Measurements from ENCODE around the gene YARS1. TPM values are rescaled to one million over a fixed set of nuclear protein-coding genes. Genes with fewer than 3 reads are reported as not detected.

Gene YARS1
- total and polyA plus RNA-seq, 2 of the 13 experiments (the other 11 are each of a cell fraction or from before 2014, with no cell fraction given) = 50.1 to 113 TPM

- no peak for TF ChIP-seq SIX1 (CRISPR knock-in tag; IDR thresholded peaks at IDR 0.05; ENCODE audit: borderline replicate concordance)
- 0 out of 2 replicates have a peak, but pooled peaks have one; percentile 6 for TF ChIP-seq ZNF629 (CRISPR knock-in tag; conservative IDR thresholded peaks at IDR 0.05)
- TF ChIP-seq FOXJ3 (CRISPR knock-in tag; IDR thresholded peaks at IDR 0.05; ENCODE audit: borderline replicate concordance) = no peak
- TF ChIP-seq TAF1 (CRISPR knock-in tag; IDR thresholded peaks at IDR 0.05) = no peak
- TF ChIP-seq ZNF563 (CRISPR knock-in tag; IDR thresholded peaks at IDR 0.05) = peak; percentile 13; the same call in 1 of the 2 replicates
- TF ChIP-seq, protein P1, sequence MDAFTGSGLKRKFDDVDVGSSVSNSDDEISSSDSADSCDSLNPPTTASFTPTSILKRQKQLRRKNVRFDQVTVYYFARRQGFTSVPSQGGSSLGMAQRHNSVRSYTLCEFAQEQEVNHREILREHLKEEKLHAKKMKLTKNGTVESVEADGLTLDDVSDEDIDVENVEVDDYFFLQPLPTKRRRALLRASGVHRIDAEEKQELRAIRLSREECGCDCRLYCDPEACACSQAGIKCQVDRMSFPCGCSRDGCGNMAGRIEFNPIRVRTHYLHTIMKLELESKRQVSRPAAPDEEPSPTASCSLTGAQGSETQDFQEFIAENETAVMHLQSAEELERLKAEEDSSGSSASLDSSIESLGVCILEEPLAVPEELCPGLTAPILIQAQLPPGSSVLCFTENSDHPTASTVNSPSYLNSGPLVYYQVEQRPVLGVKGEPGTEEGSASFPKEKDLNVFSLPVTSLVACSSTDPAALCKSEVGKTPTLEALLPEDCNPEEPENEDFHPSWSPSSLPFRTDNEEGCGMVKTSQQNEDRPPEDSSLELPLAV (CRISPR knock-in tag; conservative IDR thresholded peaks at IDR 0.05; ENCODE audit: low read depth) = no peak
- TF ChIP-seq GATAD2A (CRISPR knock-in tag; IDR thresholded peaks at IDR 0.05) = no peak
- TF ChIP-seq MAZ (IDR thresholded peaks at IDR 0.05; ENCODE audit: borderline replicate concordance, low read depth, low read length) = peak; percentile 52; the same call in 1 of the 2 replicates
- 0 out of 2 replicates have a peak, but pooled peaks have one; percentile 16 for TF ChIP-seq MAZ (CRISPR knock-in tag; IDR thresholded peaks at IDR 0.05; ENCODE audit: low read depth)
- TF ChIP-seq ZMYM2 (CRISPR knock-in tag; IDR thresholded peaks at IDR 0.05) = no peak
- TF ChIP-seq PATZ1 (CRISPR knock-in tag; IDR thresholded peaks at IDR 0.05) = peak; percentile 94
- no peak for TF ChIP-seq WIZ (CRISPR knock-in tag; IDR thresholded peaks at IDR 0.05)
- peak; percentile 39 for TF ChIP-seq ZEB1 (IDR thresholded peaks at IDR 0.05; ENCODE audit: insufficient replicate concordance, low read depth)
- TF ChIP-seq ZZZ3 (CRISPR knock-in tag; IDR thresholded peaks at IDR 0.05; ENCODE audit: borderline replicate concordance) = no peak
- no peak for TF ChIP-seq ELF4 (CRISPR knock-in tag; IDR thresholded peaks at IDR 0.05; ENCODE audit: borderline replicate concordance)
- TF ChIP-seq NKX3-1 (CRISPR knock-in tag; IDR thresholded peaks at IDR 0.05) = no peak
- TF ChIP-seq SMYD3 (CRISPR knock-in tag; IDR thresholded peaks at IDR 0.05) = no peak
- TF ChIP-seq ASH2L (IDR thresholded peaks at IDR 0.05; ENCODE audit: insufficient read length, low read depth, low read length) = peak; percentile 49
- no peak for TF ChIP-seq MEIS1 (CRISPR knock-in tag; IDR thresholded peaks at IDR 0.05; ENCODE audit: borderline replicate concordance)
- no peak for TF ChIP-seq SCMH1 (CRISPR knock-in tag; IDR thresholded peaks at IDR 0.05; ENCODE audit: borderline replicate concordance)
- TF ChIP-seq, protein P2, sequence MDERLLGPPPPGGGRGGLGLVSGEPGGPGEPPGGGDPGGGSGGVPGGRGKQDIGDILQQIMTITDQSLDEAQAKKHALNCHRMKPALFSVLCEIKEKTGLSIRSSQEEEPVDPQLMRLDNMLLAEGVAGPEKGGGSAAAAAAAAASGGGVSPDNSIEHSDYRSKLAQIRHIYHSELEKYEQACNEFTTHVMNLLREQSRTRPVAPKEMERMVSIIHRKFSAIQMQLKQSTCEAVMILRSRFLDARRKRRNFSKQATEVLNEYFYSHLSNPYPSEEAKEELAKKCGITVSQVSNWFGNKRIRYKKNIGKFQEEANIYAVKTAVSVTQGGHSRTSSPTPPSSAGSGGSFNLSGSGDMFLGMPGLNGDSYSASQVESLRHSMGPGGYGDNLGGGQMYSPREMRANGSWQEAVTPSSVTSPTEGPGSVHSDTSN (CRISPR knock-in tag; IDR thresholded peaks at IDR 0.05) = no peak
- no peak for TF ChIP-seq NR0B2 (CRISPR knock-in tag; IDR thresholded peaks at IDR 0.05)
These were observed 75.6 kb downstream of the YARS1 start (continued) for GRCh38 chr1:32741413-32742198.

Data from HepG2 (cell line).